Right cardiac atrium (tissue), 5 donors: Measurements from ENCODE around the gene MUC22. TPM values are rescaled to one million over a fixed set of nuclear protein-coding genes. Genes with fewer than 3 reads are reported as not detected.
A peak's percentile ranks its signal among the peaks of the same experiment; 100 is the strongest.
"Not testable (repeated sequence)": the region's sequence is repeated elsewhere in the genome, so short reads cannot be mapped to it uniquely, and the experiment has no call there.

Experiments
- ATAC-seq, 2 donors: fragments of 200-7000 bp; cut with Tn5 transposase; one replicate each; pipeline versions ENCODE4 v1.8.0 to v1.9.1; 2020; ENCODE audit warnings: moderate library complexity in 2 of 2, mild to moderate bottlenecking in 1 of 2
- DNase-seq, 3 donors: peaks; one replicate each; pipeline ENCODE4 v3.0.0-alpha.2; 2020
- H3K27ac ChIP-seq: one replicate; pipeline ENCODE4 v1.5.1; 2013; ENCODE audit warnings: mild to moderate bottlenecking, low read length, control low read depth, moderate library complexity
- H3K27me3 ChIP-seq: one replicate; pipeline ENCODE4 v1.6.1; 2013; ENCODE audit not compliant: control insufficient read depth, insufficient read depth
- H3K4me1 ChIP-seq: one replicate; pipeline ENCODE4 v1.6.1; 2013; ENCODE audit warnings: low read length; ENCODE audit not compliant: control insufficient read depth, insufficient read depth
- H3K4me3 ChIP-seq: one replicate; pipeline ENCODE4 v1.5.1; 2013; ENCODE audit warnings: low read length, control low read depth
- H3K9me3 ChIP-seq: one replicate; pipeline ENCODE4 v1.6.1; 2013; ENCODE audit warnings: low read length; ENCODE audit not compliant: control insufficient read depth
- WGBS: extraction: QIAGEN DNeasy Blood & Tissue Kit; methylation state at CpG from one replicate; pipeline ENCODE4 v1.1.7; 2013; 5-methylcytosine and 5-hydroxymethylcytosine counted together
- intact Hi-C, 4 donors: fragments of 100-400 bp; cut with DNase I; formaldehyde crosslinking; loops; one replicate each; pipeline versions ENCODE4 v1.11.0 to v1.14.0; 2022 to 2023
- polyA plus RNA-seq: library from polyadenylated mRNA; stranded (reverse); fragments of 200-250 nt; gene quantifications from one replicate; pipeline ENCODE4 v1.2.3, GENCODE V29; 2013
- total RNA-seq, 4 donors: library from RNA; stranded (reverse); fragmentation: NEBNext Ultra II Directional; extraction: Animal tissue kit (Norgen Biotek cat#: 25700); gene quantifications; one replicate each; pipeline ENCODE4 v1.2.1, GENCODE V29; 2021
- donor health status: healthy with polysubstance abuse.
- donor health status: DM: no; HTN: yes; CAD: no.
- donor health status: DM: no; HTN: no; CAD: no.
- donor health status: DM: no; HTN: yes; CAD: no; lungs with severe emphysema.
- donor health status: DM: yes; HTN: yes; CAD: no.

MUC22 gene
- total and polyA plus RNA-seq, 5 donors = 0.06 to 0.14 (median 0.10) TPM; not detected in 1

DNA sequence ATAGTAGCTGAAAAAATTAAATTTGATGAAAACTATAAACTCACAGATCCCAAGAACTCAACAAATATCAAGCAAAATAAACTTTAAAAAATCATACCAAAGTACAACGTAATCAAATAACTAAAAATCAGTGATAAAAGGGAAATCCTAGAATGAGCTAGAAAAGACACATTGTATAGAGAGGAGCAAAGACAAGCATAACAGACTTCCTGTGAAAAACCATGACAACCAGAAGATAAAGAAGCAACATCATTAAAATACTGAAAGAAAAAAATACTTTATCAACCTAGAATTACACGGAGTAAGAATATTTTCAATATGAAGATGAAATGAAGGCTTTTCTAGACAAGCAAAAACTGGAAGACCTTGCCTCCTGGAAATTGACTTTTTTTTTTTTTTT is 9.8 kb downstream of the MUC22 start:
- H3K27me3 ChIP-seq = no peaks in the 10 kb centered on the region
- no peak overlapping the region for H3K4me3 ChIP-seq
- DNase-seq (no peak), ATAC-seq (no peak)
- WGBS = 44% methylated on average over 2 of the region's 2 CpGs
- H3K9me3 ChIP-seq = no peaks in the 10 kb centered on the region
- H3K4me1 ChIP-seq = no peaks in the 10 kb centered on the region
- intact Hi-C loops = no loop called here
- no peak overlapping the region for H3K27ac ChIP-seq

GRCh38 chr6:31020631-31021255 is 10.5 kb downstream of the MUC22 start:
- WGBS = 92% methylated on average over 36 of the region's 36 CpGs
- DNase-seq = peak in 1 of 3 donors; percentile 36
- intact Hi-C loops, ATAC-seq, H3K27ac ChIP-seq, H3K4me3 ChIP-seq, H3K27me3 ChIP-seq, H3K4me1 ChIP-seq, H3K9me3 ChIP-seq: not testable (repeated sequence)

DNA sequence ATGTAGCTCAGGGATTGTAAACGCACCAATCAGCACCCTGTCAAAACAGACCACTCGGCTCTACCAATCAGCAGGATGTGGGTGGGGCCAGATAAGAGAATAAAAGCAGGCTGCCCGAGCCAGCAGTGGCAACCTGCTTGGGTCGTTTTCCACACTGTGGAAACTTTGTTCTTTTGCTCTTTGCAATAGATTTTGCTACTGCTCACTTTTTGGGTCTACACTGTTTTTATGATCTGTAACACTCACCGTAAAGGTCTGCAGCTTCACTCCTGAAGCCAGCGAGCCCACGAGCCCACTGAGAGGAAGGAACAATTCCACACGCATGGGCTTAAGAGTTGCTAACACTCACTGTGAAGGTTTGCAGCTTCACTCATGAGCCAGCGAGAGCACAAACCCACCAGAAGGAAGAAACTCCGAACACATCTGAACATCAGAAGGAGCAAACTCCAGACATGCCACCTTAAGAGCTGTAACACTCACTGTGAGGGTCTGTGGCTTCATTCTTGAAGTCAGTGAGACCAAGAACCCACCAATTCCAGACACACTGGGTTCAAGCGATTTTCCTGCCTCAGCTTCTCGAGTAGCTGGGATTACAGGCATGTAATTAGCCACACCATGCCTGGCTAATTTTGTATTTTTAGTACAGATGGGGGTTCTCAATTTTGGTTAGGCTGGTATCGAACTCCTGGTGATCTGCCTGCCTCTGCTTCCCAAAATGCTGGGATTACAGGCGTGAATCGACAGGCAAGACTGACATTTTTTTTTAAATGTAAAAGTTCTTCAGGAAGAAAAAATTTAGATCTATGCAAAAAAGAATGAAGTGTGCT is 11.6 kb downstream of the MUC22 start:
- not testable (repeated sequence) for ATAC-seq

GRCh38 chr6:31025595-31025994 is 15.3 kb downstream of the MUC22 start:
- Histone ChIP-seq H3K27me3 (no peaks in the 10 kb centered on the region), H3K4me3 (no peak overlapping the region), H3K9me3 (no peaks in the 10 kb centered on the region), H3K4me1 (no peaks in the 10 kb centered on the region), H3K27ac (no peak overlapping the region)
- intact Hi-C loops = no loop called here
- WGBS = 71% methylated on average over 4 of the region's 4 CpGs
- no peak for ATAC-seq
- no peak for DNase-seq

More for the DNA sequence above, 11.6 kb downstream of the MUC22 start:
- H3K27me3 ChIP-seq, H3K27ac ChIP-seq, H3K4me1 ChIP-seq, H3K9me3 ChIP-seq, H3K4me3 ChIP-seq, DNase-seq, intact Hi-C loops: not testable (repeated sequence)
- WGBS = 76% methylated on average over 15 of the region's 15 CpGs

DNA sequence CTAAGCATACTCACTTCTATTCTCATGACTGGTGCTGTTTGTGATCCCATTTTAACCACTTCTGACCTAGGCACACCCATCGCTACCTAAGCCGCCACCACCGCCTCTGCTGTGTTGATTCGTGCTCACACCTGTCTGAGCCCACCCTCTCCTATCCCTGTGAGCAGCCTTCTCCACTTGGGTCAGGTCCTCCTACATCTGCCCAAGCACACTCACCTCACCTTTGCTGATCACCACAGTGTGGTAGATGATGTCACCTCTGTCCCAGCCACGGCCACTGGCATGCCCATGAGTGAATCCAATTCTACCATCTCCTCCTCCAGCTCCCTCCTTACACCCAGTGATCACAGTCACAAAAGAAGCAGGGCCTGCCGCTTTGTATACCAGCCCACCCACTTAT is 20.8 kb downstream of the MUC22 start:
- no peak overlapping the region for H3K4me3 ChIP-seq
- no peak overlapping the region for H3K27ac ChIP-seq
- H3K9me3 ChIP-seq = no peaks in the 10 kb centered on the region
- H3K4me1 ChIP-seq = no peaks in the 10 kb centered on the region
- no peaks in the 10 kb centered on the region for H3K27me3 ChIP-seq
- no peak for DNase-seq
- ATAC-seq = no peak
- intact Hi-C loops = no loop called here
- 88% methylated on average over 6 of the region's 6 CpGs for WGBS

GRCh38 chr6:31033075-31033474 is 22.8 kb downstream of the MUC22 start:
- Histone ChIP-seq H3K27ac (no peak overlapping the region), H3K27me3 (no peaks in the 10 kb centered on the region), H3K9me3 (no peaks in the 10 kb centered on the region), H3K4me3 (no peak overlapping the region), H3K4me1 (no peaks in the 10 kb centered on the region)
- WGBS = 92% methylated on average over 4 of the region's 4 CpGs
- intact Hi-C loops = no loop called here
- ATAC-seq (no peak), DNase-seq (no peak)

DNA sequence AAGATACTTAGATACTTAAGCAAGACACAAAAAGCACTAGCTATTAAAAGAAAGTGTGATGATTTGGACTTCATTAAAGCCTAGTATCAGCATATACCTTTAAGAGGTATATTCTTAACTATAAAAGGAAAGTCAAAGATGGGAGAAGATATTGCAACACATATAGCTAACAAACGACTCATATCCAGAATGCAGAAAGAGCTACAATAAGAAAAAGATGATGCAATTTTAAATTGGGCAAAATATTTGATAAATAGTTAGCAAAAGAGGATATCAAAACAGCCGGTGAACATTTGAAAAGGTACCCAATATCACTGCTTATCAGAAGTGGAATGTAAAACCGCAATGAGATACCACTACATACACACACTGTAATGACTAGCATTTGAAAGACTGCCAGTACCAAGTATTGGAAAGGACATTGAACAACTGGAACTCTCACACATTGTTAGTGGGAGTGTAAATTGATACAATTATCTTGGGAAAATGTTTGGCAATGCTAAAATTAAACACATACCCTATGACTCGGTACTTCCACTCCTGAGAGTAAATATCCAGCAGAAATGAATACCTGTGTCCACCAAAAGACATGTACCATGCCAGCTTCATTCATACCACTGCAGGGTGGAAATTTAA is 25.7 kb downstream of the MUC22 start:
- no peak overlapping the region for H3K27ac ChIP-seq

GRCh38 chr6:31037169-31037568 is 26.9 kb downstream of the MUC22 start:
- 73% methylated on average over 7 of the region's 7 CpGs for WGBS
- H3K4me3 ChIP-seq = no peak overlapping the region
- no peak overlapping the region for H3K27ac ChIP-seq
- no peaks in the 10 kb centered on the region for H3K9me3 ChIP-seq
- no peak for ATAC-seq
- DNase-seq = no peak
- no peaks in the 10 kb centered on the region for H3K4me1 ChIP-seq
- no peaks in the 10 kb centered on the region for H3K27me3 ChIP-seq
- intact Hi-C loops = no loop called here

More for the DNA sequence above, 25.7 kb downstream of the MUC22 start:
- ATAC-seq = no peak
- Histone ChIP-seq H3K27me3 (no peaks in the 10 kb centered on the region), H3K4me3 (no peak overlapping the region), H3K9me3 (no peaks in the 10 kb centered on the region), H3K4me1 (no peaks in the 10 kb centered on the region)
- 47% methylated on average over 4 of the region's 4 CpGs for WGBS
- intact Hi-C loops = no loop called here
- DNase-seq = no peak

DNA sequence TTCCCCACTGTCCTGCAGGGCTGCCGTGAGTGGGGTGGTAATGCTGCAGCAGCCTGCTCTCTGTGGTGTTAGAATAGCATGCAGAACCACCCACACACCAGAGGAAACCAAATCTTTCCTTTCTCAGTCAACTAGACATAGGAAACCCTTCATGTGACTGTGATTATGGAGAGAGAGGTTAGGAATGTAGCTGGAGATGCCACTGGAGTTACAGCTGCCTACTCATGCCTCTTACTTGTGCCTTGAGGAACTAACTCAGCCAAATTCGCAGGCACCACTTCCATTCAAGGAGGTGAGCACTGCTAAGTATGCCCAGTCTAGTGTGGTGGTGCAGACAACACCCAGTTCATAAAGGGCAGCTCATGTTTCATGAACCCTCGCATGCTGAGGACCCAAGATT is 27.4 kb downstream of the MUC22 start:
- DNase-seq (no peak), ATAC-seq (no peak)
- Histone ChIP-seq H3K27ac (no peak overlapping the region), H3K4me1 (no peaks in the 10 kb centered on the region), H3K9me3 (no peaks in the 10 kb centered on the region), H3K27me3 (no peaks in the 10 kb centered on the region), H3K4me3 (no peak overlapping the region)
- intact Hi-C loops = no loop called here
- WGBS = 55% methylated on average over 3 of the region's 3 CpGs

GRCh38 chr6:31038559-31038958 is 28.3 kb downstream of the MUC22 start:
- DNase-seq (no peak), ATAC-seq (no peak)
- H3K4me1 ChIP-seq = no peaks in the 10 kb centered on the region
- WGBS = 93% methylated on average over 8 of the region's 8 CpGs
- no peak overlapping the region for H3K4me3 ChIP-seq
- H3K27me3 ChIP-seq = no peaks in the 10 kb centered on the region
- no peaks in the 10 kb centered on the region for H3K9me3 ChIP-seq
- no peak overlapping the region for H3K27ac ChIP-seq
- intact Hi-C loops = no loop called here

- Histone ChIP-seq H3K27ac (no peak overlapping the region), H3K27me3 (no peaks in the 10 kb centered on the region), H3K9me3 (no peaks in the 10 kb centered on the region), H3K4me1 (no peaks in the 10 kb centered on the region), H3K4me3 (no peak overlapping the region)
- no peak for ATAC-seq
- intact Hi-C loops = no loop called here
- DNase-seq = no peak
- WGBS = 53% methylated on average over 7 of the region's 7 CpGs
Observed at GRCh38 chr6:31040801-31041200, 30.5 kb downstream of the MUC22 start.
